IMR-90 (cell line): ENCODE results near the gene TBC1D22A. TPM values are rescaled to one million over a fixed set of nuclear protein-coding genes. Genes with fewer than 3 reads are reported as not detected.

Experiments used
- ATAC-seq: fragments of 200-7000 bp; cut with Tn5 transposase; 2 replicates; pipeline ENCODE4 v1.9.1; 2020; ENCODE audit warnings: low read depth, mild to moderate bottlenecking, moderate library complexity
- BruUV-seq: library from RNA; stranded (reverse); fragments of 400-500 nt; replicated peaks from 2 replicates; lab custom pipeline; 2021; lab: Mats Ljungman, UMichigan
- CTCF ChIA-PET: fragments of 300-600 bp; formaldehyde crosslinking; extraction: SDS; loops from one replicate; lab custom pipeline; 2021; ENCODE audit warnings: antibody characterized with exemption; lab: Yijun Ruan, JAX
- POLR2A ChIA-PET: fragments of 300-600 bp; sonication (Branson Sonifier 250); formaldehyde crosslinking; loops from one replicate; lab custom pipeline; 2022; ENCODE audit warnings: antibody characterized with exemption; ENCODE audit not compliant: unreplicated experiment; lab: Charles Lee
- DNase-seq: peaks from one replicate; pipeline ENCODE4 v3.0.0; 2013
- H2AFZ ChIP-seq: replicated peaks from 2 replicates; pipeline ENCODE3; 2013; ENCODE audit warnings: low read length, mild to moderate bottlenecking; ENCODE audit not compliant: poor library complexity
- H2AK5ac ChIP-seq: 2 replicates; pipeline ENCODE4 v1.6.1; 2013; ENCODE audit warnings: low read depth, low read length, inconsistent platforms
- H2AK9ac ChIP-seq: replicated peaks from 2 replicates; pipeline ENCODE3; 2013; ENCODE audit warnings: mild to moderate bottlenecking, low read depth, low read length, moderate library complexity; ENCODE audit not compliant: poor library complexity
- H2BK120ac ChIP-seq: 2 replicates; pipeline ENCODE4 v1.6.1; 2013; ENCODE audit warnings: low read depth, low read length, inconsistent platforms
- H2BK15ac ChIP-seq: 3 replicates; pipeline ENCODE4 v1.6.1; 2013; ENCODE audit warnings: low read depth, low read length, inconsistent platforms
- H2BK20ac ChIP-seq: 2 replicates; pipeline ENCODE4 v1.6.1; 2013; ENCODE audit warnings: low read depth, mild to moderate bottlenecking, inconsistent platforms, low read length, moderate library complexity
- H2BK5ac ChIP-seq: 2 replicates; pipeline ENCODE4 v1.6.1; 2013; ENCODE audit warnings: mild to moderate bottlenecking, low read depth, low read length, inconsistent platforms; ENCODE audit not compliant: poor library complexity, severe bottlenecking
- H3K14ac ChIP-seq: replicated peaks from 2 replicates; pipeline ENCODE4 v1.6.1; 2013; ENCODE audit warnings: low read depth, low read length, inconsistent platforms
- H3K18ac ChIP-seq: 2 replicates; pipeline ENCODE4 v1.6.1; 2013; ENCODE audit warnings: low read depth, low read length, control low read depth
- H3K23ac ChIP-seq: 2 replicates; pipeline ENCODE4 v1.6.1; 2013; ENCODE audit warnings: low read depth, low read length, inconsistent platforms
- H3K27ac ChIP-seq: 2 replicates; pipeline ENCODE4 v1.5.1; 2013; ENCODE audit warnings: mild to moderate bottlenecking, control low read depth, low read length; ENCODE audit not compliant: insufficient read depth
- H3K27me3 ChIP-seq: 2 replicates; pipeline ENCODE4 v1.6.1; 2013; ENCODE audit warnings: low read length; ENCODE audit not compliant: control insufficient read depth, insufficient read depth
- H3K36me3 ChIP-seq: 2 replicates; pipeline ENCODE4 v1.6.1; 2013; ENCODE audit warnings: low read length, mixed read lengths; ENCODE audit not compliant: control insufficient read depth, insufficient read depth
- H3K4ac ChIP-seq: 2 replicates; pipeline ENCODE4 v1.6.1; 2013; ENCODE audit warnings: low read depth, low read length, inconsistent platforms
- H3K4me1 ChIP-seq: 2 replicates; pipeline ENCODE4 v1.6.1; 2013; ENCODE audit warnings: low read length, mixed read lengths; ENCODE audit not compliant: control insufficient read depth, insufficient read depth
- H3K4me2 ChIP-seq: 2 replicates; pipeline ENCODE4 v1.6.1; 2013; ENCODE audit warnings: low read depth, mild to moderate bottlenecking, control low read depth, low read length, moderate library complexity
- H3K4me3 ChIP-seq: 2 replicates; pipeline ENCODE4 v1.5.1; 2013; ENCODE audit warnings: low read depth, mild to moderate bottlenecking, control low read depth, low read length, moderate library complexity; ENCODE audit not compliant: insufficient read depth
- H3K56ac ChIP-seq: 2 replicates; pipeline ENCODE4 v1.6.1; 2013; ENCODE audit warnings: low read length, inconsistent platforms; ENCODE audit not compliant: insufficient read depth; ENCODE audit errors: extremely low read depth
- H3K79me1 ChIP-seq, 2 experiments: 2 replicates each; pipeline ENCODE4 v1.6.1; 2013; ENCODE audit warnings: low read length in 2 of 2, inconsistent platforms in 1 of 2, low read depth in 1 of 2
- H3K9ac ChIP-seq: 2 replicates; pipeline ENCODE4 v1.6.1; 2013; ENCODE audit warnings: low read depth, low read length, control low read depth
- H3K9me1 ChIP-seq: 2 replicates; pipeline ENCODE4 v1.6.1; 2013; ENCODE audit warnings: low read length, inconsistent platforms; ENCODE audit not compliant: insufficient read depth
- H3K9me3 ChIP-seq: 2 replicates; pipeline ENCODE4 v1.6.1; 2013; ENCODE audit warnings: low read length; ENCODE audit not compliant: control insufficient read depth, insufficient read depth
- H4K20me1 ChIP-seq: 2 replicates; pipeline ENCODE4 v1.6.1; 2013; ENCODE audit warnings: low read length, inconsistent platforms; ENCODE audit not compliant: insufficient read depth
- H4K5ac ChIP-seq: 2 replicates; pipeline ENCODE4 v1.6.1; 2013; ENCODE audit warnings: mild to moderate bottlenecking, low read depth, low read length, control low read depth
- H4K8ac ChIP-seq, 2 experiments: 2 replicates each; pipeline ENCODE4 v1.6.1; 2013; ENCODE audit warnings: low read depth in 2 of 2, low read length in 2 of 2, control low read depth in 1 of 2, inconsistent platforms in 1 of 2
- H4K91ac ChIP-seq: 2 replicates; pipeline ENCODE4 v1.6.1; 2013; ENCODE audit warnings: low read depth, low read length, inconsistent platforms; ENCODE audit not compliant: insufficient read depth
- NFE2L2 ChIP-seq: fragments of 150-350 bp; IDR thresholded peaks from 2 replicates; pipeline ENCODE4 v1.6.1; 2016; ENCODE audit warnings: low read depth, mild to moderate bottlenecking, low read length
- WGBS, 2 experiments: methylation state at CpG; one replicate each; pipeline versions ENCODE4 v1.1.5 to v1.1.7; 2013; ENCODE audit warnings: missing lambda C conversion rate in 2 of 2; ENCODE audit not compliant: insufficient read length in 1 of 2; ENCODE audit errors: extremely low coverage in 2 of 2; 5-methylcytosine and 5-hydroxymethylcytosine counted together
- dilution Hi-C: fragments of 300-500 bp; cut with HindIII; formaldehyde crosslinking; loops from one replicate; pipeline ENCODE4 v1.14.3; 2018; ENCODE audit warnings: low sequenced_read_pairs; ENCODE audit not compliant: unreplicated experiment
- in situ Hi-C: fragments of 300-500 bp; cut with MboI; formaldehyde crosslinking; loops from 3 replicates; pipeline ENCODE4 v1.14.3; 2019; ENCODE audit warnings: low sequenced_read_pairs, inconsistent platforms, mixed read lengths
- intact Hi-C: fragments of 100-400 bp; cut with micrococcal nuclease; formaldehyde crosslinking; loops from 2 replicates; pipeline ENCODE4 v1.10.0; 2022
- polyA plus RNA-seq, 3 experiments: library from polyadenylated mRNA; depleted of rRNA; stranded (reverse); fragments of >200 nt; gene quantifications; 2 replicates each; pipeline ENCODE4 v1.2.3, GENCODE V29; 2012; ENCODE audit warnings: low replicate concordance in 1 of 3
- total RNA-seq: library from RNA; depleted of rRNA; stranded (reverse); fragments of >200 nt; gene quantifications from 2 replicates; pipeline ENCODE4 v1.2.3, GENCODE V29; 2012

TBC1D22A gene
- total and polyA plus RNA-seq, 2 of the 4 experiments (the other 2 are of a cell fraction), result 9.0 to 16.7 TPM

DNA sequence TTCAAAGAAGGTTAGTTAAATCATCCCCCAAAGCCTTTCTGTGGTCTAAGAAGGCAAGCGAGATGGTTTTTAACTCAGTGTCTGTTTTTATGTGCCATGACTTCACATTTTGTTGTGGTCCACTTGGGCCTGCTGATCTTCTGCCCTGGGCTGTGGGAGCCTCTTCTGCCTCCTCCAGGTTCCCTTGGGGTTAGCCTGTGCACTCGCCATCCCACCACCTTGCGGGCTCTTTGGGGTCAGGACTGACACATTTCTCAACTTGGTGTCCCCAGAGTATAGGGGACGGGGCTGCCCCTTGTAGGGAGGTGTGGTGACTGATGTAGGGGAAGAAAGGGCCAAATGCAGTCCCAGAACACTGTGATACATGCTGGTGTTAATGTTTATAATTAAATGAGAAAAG lies 207.0 kb downstream of the TBC1D22A start:
- no TSS peak for BruUV-seq
- no peak for ATAC-seq
- DNase-seq, result no peak
- Histone ChIP-seq H4K20me1 (peaks cover 10% of the 10 kb centered on the region), H3K23ac (no peak overlapping the region), H2AK5ac (no peak overlapping the region), H3K27me3 (no peaks in the 10 kb centered on the region), H2BK15ac (no peak overlapping the region), H3K56ac (no peak overlapping the region), H3K14ac (no peak overlapping the region), H4K91ac (no peak overlapping the region), H3K4me2 (no peak overlapping the region), H3K4me1 (peaks cover 9% of the 10 kb centered on the region), H3K27ac (no peak overlapping the region), H3K9ac (no peak overlapping the region), H4K8ac (no peak overlapping the region), H2AK9ac (no peak overlapping the region), H3K4me3 (no peak overlapping the region), H4K5ac (no peak overlapping the region), H2AFZ (no peak overlapping the region), H3K18ac (no peak overlapping the region), H3K36me3 (peaks cover 4% of the 10 kb centered on the region; the same call in 1 of the 2 replicates), H2BK5ac (no peak overlapping the region), H3K9me3 (no peaks in the 10 kb centered on the region), H3K4ac (no peak overlapping the region), H2BK120ac (no peak overlapping the region), H2BK20ac (no peak overlapping the region), H3K79me1 (peaks cover 7 to 26% of the 10 kb centered on the region in 2 experiments), H3K9me1 (peaks cover 12% of the 10 kb centered on the region; the same call in 1 of the 2 replicates)
- in situ Hi-C loops, result no loop called here
- WGBS, 2 experiments, result no CpG with 5 or more reads among the region's 4 CpGs
- dilution Hi-C loops, result no loop called here
- ChIA-PET POLR2A (no interaction called here), CTCF (no interaction called here)
- intact Hi-C loops, result loop anchor here (10.0 kb wide), 1 partner anchor 175 kb away; no protein-coding TSS in a partner anchor
- TF ChIP-seq NFE2L2, result no peak
